LHCN-M2 (cell line): Measurements from ENCODE around the gene SRL. TPM values are rescaled to one million over a fixed set of nuclear protein-coding genes. Genes with fewer than 3 reads are reported as not detected.

Experiments
- DNase-seq: peaks from one replicate; pipeline ENCODE4 v3.0.0-alpha.2; 2012; ENCODE audit warnings: low read depth
- total RNA-seq: library from RNA; depleted of rRNA; stranded (reverse); fragments of >200 nt; gene quantifications from 2 replicates; pipeline ENCODE4 v1.2.3, GENCODE V29; 2014

SRL gene
- total RNA-seq, 1 experiment from 2014 or later = not detected

GRCh38 chr16:4202615-4203345 lies 39.1 kb downstream of the SRL start:
- no peak for DNase-seq

GRCh38 chr16:4200781-4201137 lies 41.1 kb downstream of the SRL start:
- peak; percentile 17 for DNase-seq

GRCh38 chr16:4200000-4200780 lies 41.7 kb downstream of the SRL start:
- peak; percentile 43 for DNase-seq

GRCh38 chr16:4198816-4199215 lies 43.1 kb downstream of the SRL start:
- no peak for DNase-seq

- no peak for DNase-seq
Measured at GRCh38 chr16:4194661-4195060, 47.2 kb downstream of the SRL start.

GRCh38 chr16:4193920-4194319 lies 48.0 kb downstream of the SRL start:
- DNase-seq = no peak

- DNase-seq = no peak
Measured at GRCh38 chr16:4192206-4192605, 49.7 kb downstream of the SRL start.

- no peak for DNase-seq
Measured at GRCh38 chr16:4190712-4191333, 51.1 kb downstream of the SRL start.

GRCh38 chr16:4190086-4190485 lies 51.8 kb downstream of the SRL start:
- no peak for DNase-seq

GRCh38 chr16:4184038-4184702 lies 57.7 kb downstream of the SRL start:
- DNase-seq = no peak

GRCh38 chr16:4183237-4184037 lies 58.4 kb downstream of the SRL start:
- DNase-seq = peak; percentile 91

GRCh38 chr16:4182581-4183236 lies 59.2 kb downstream of the SRL start:
- DNase-seq = no peak

GRCh38 chr16:4180511-4180910 lies 61.4 kb downstream of the SRL start:
- DNase-seq = no peak

GRCh38 chr16:4179763-4180260 lies 62.1 kb downstream of the SRL start:
- DNase-seq = no peak

- no peak for DNase-seq
Measured at GRCh38 chr16:4179020-4179419, 62.9 kb downstream of the SRL start.

GRCh38 chr16:4178468-4179010 lies 63.3 kb downstream of the SRL start:
- no peak for DNase-seq

GRCh38 chr16:4176906-4177417 lies 64.9 kb downstream of the SRL start:
- peak; percentile 56 for DNase-seq

GRCh38 chr16:4175849-4176248 lies 66.0 kb downstream of the SRL start:
- no peak for DNase-seq

- peak; percentile 21 for DNase-seq
Measured at GRCh38 chr16:4172070-4172469, 69.8 kb downstream of the SRL start.

- DNase-seq = no peak
Measured at GRCh38 chr16:4169415-4169814, 72.5 kb downstream of the SRL start.
